GM21786 (cell line): Measurements from ENCODE around the gene APOBR.
"Not testable (repeated sequence)": the region's sequence is repeated elsewhere in the genome, so short reads cannot be mapped to it uniquely, and the experiment has no call there.

ENCODE experiments used
- ATAC-seq: cut with Tn5 transposase; IDR thresholded peaks from one replicate; pipeline ENCODE4 v1.9.1; 2021; ENCODE audit not compliant: unreplicated experiment

APOBR gene

GRCh38 chr16:28494121-28494851 lies at the start of gene APOBR:
APOBR (plus strand) TSS chr16:28494643; CDS start chr16:28494682, 39 bp downstream.
- peak; percentile 36 for ATAC-seq

GRCh38 chr16:28446388-28446787 lies 48.1 kb upstream of the APOBR start:
- not testable (repeated sequence) for ATAC-seq

- not testable (repeated sequence) for ATAC-seq
Observed at GRCh38 chr16:28447081-28447480, 47.4 kb upstream of the APOBR start.

- no peak for ATAC-seq
Observed at GRCh38 chr16:28473714-28474265, 20.7 kb upstream of the APOBR start.

GRCh38 chr16:28475221-28475620 lies 19.2 kb upstream of the APOBR start:
- ATAC-seq: no peak

- no peak for ATAC-seq
Observed at GRCh38 chr16:28477311-28477920, 17.0 kb upstream of the APOBR start.

- ATAC-seq: no peak
Observed at GRCh38 chr16:28478506-28479180, 15.8 kb upstream of the APOBR start.

GRCh38 chr16:28482026-28482425 lies 12.4 kb upstream of the APOBR start:
- ATAC-seq: no peak

- ATAC-seq: not testable (repeated sequence)
Observed at GRCh38 chr16:28483361-28483760, 11.1 kb upstream of the APOBR start.

GRCh38 chr16:28486266-28486665 lies 8.2 kb upstream of the APOBR start:
- no peak for ATAC-seq

GRCh38 chr16:28491230-28491969 lies 3.0 kb upstream of the APOBR start:
- no peak for ATAC-seq

- peak; percentile 64 for ATAC-seq
Observed at GRCh38 chr16:28491970-28492474, 2.4 kb upstream of the APOBR start, which contains the start of gene CLN3. CLN3 (minus strand) TSS chr16:28492074; CDS start chr16:28491759, 315 bp downstream.

- no peak for ATAC-seq
Observed at GRCh38 chr16:28492511-28492910, 1.9 kb upstream of the APOBR start.

GRCh38 chr16:28495098-28495793 lies 803 bp downstream of the APOBR start:
- ATAC-seq: no peak

GRCh38 chr16:28495795-28496749 lies 1.6 kb downstream of the APOBR start:
- no peak for ATAC-seq

- no peak for ATAC-seq
Observed at GRCh38 chr16:28496844-28497243, 2.4 kb downstream of the APOBR start.

- ATAC-seq: no peak
Observed at GRCh38 chr16:28497386-28497785, 2.9 kb downstream of the APOBR start.

- no peak for ATAC-seq
Observed at GRCh38 chr16:28497861-28498599, 3.6 kb downstream of the APOBR start.
